Measurements from ENCODE around the gene PPP2R5B.

The PPP2R5B gene

DNA sequence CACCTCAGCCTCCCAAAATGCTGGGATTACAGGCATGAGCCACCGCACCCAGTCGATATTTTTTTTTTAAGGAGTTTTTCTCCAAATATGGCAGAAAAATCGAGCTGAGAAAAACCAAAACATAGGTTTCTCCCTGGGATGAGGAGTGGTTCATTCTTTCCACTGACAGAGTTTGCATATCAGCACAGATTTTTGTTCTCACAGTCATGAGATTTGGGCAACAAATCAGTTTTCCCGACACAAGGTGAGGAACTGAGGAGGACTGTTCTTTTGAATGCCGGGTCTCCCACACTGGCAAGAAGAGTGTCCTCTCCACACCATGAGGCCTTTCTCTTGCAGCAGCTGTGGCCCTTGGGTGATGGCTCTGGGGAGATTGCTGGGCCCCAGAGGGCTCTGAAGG lies 42.2 kb upstream of the PPP2R5B start:
- no peak overlapping the region for H3K4me3 ChIP-seq (ENCODE audit: low read depth, low read length)
- no peaks in the 10 kb centered on the region for H3K9me3 ChIP-seq (ENCODE audit: control insufficient read depth, insufficient read depth, low read depth, low read length)
- POLR2A ChIA-PET: no interaction called here
- no peaks in the 10 kb centered on the region for H3K4me1 ChIP-seq (ENCODE audit: control insufficient read depth, insufficient read depth, low read length)
- H3K27ac ChIP-seq (ENCODE audit: extremely low read depth, low read depth, low read length): no peak overlapping the region
- CTCF ChIA-PET: interaction anchor here (0.5 to 1.4 kb wide), 4 partner anchors 12 to 208 kb away, joined by 3 to 9 read pairs (median 5); no protein-coding TSS in a partner anchor
- no peaks in the 10 kb centered on the region for H3K36me3 ChIP-seq (ENCODE audit: control insufficient read depth in 2 of 2, insufficient read depth in 1 of 2, low read length in 2 of 2)
- TF ChIP-seq ZNF221 (tag by site-specific recombination; IDR thresholded peaks at IDR 0.05; ENCODE audit: borderline replicate concordance): no peak
- TF ChIP-seq, protein P1, sequence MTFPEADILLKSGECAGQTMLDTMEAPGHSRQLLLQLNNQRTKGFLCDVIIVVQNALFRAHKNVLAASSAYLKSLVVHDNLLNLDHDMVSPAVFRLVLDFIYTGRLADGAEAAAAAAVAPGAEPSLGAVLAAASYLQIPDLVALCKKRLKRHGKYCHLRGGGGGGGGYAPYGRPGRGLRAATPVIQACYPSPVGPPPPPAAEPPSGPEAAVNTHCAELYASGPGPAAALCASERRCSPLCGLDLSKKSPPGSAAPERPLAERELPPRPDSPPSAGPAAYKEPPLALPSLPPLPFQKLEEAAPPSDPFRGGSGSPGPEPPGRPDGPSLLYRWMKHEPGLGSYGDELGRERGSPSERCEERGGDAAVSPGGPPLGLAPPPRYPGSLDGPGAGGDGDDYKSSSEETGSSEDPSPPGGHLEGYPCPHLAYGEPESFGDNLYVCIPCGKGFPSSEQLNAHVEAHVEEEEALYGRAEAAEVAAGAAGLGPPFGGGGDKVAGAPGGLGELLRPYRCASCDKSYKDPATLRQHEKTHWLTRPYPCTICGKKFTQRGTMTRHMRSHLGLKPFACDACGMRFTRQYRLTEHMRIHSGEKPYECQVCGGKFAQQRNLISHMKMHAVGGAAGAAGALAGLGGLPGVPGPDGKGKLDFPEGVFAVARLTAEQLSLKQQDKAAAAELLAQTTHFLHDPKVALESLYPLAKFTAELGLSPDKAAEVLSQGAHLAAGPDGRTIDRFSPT (tag by site-specific recombination; IDR thresholded peaks at IDR 0.05): no peak
- TF ChIP-seq, protein P2, sequence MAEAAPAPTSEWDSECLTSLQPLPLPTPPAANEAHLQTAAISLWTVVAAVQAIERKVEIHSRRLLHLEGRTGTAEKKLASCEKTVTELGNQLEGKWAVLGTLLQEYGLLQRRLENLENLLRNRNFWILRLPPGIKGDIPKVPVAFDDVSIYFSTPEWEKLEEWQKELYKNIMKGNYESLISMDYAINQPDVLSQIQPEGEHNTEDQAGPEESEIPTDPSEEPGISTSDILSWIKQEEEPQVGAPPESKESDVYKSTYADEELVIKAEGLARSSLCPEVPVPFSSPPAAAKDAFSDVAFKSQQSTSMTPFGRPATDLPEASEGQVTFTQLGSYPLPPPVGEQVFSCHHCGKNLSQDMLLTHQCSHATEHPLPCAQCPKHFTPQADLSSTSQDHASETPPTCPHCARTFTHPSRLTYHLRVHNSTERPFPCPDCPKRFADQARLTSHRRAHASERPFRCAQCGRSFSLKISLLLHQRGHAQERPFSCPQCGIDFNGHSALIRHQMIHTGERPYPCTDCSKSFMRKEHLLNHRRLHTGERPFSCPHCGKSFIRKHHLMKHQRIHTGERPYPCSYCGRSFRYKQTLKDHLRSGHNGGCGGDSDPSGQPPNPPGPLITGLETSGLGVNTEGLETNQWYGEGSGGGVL (tag by site-specific recombination; IDR thresholded peaks at IDR 0.05): no peak
- no peak for TF ChIP-seq ZNF626 (tag by site-specific recombination; IDR thresholded peaks at IDR 0.05)
- no peak for TF ChIP-seq ZNF776 (tag by site-specific recombination; IDR thresholded peaks at IDR 0.05; ENCODE audit: borderline replicate concordance)

GRCh38 chr11:64883575-64883974 lies 40.9 kb upstream of the PPP2R5B start:
- H3K27ac ChIP-seq (ENCODE audit: extremely low read depth, low read depth, low read length): no peak overlapping the region
- H3K4me3 ChIP-seq (ENCODE audit: low read depth, low read length): no peak overlapping the region
- TF ChIP-seq ZNF585B (tag by site-specific recombination; IDR thresholded peaks at IDR 0.05): no peak
- TF ChIP-seq ZBTB17 (tag by site-specific recombination; IDR thresholded peaks at IDR 0.05): no peak
- TF ChIP-seq KLF16 (tag by site-specific recombination; IDR thresholded peaks at IDR 0.05): no peak
- TF ChIP-seq, protein P1 (tag by site-specific recombination; IDR thresholded peaks at IDR 0.05): no peak
- no peak for TF ChIP-seq ZNF292 (tag by site-specific recombination; IDR thresholded peaks at IDR 0.05; ENCODE audit: borderline replicate concordance, low read depth)
- no peak for TF ChIP-seq ZNF707 (tag by site-specific recombination; IDR thresholded peaks at IDR 0.05)
- no peak for TF ChIP-seq ZNF830 (tag by site-specific recombination; IDR thresholded peaks at IDR 0.05; ENCODE audit: low read depth)
- TF ChIP-seq, protein P3, sequence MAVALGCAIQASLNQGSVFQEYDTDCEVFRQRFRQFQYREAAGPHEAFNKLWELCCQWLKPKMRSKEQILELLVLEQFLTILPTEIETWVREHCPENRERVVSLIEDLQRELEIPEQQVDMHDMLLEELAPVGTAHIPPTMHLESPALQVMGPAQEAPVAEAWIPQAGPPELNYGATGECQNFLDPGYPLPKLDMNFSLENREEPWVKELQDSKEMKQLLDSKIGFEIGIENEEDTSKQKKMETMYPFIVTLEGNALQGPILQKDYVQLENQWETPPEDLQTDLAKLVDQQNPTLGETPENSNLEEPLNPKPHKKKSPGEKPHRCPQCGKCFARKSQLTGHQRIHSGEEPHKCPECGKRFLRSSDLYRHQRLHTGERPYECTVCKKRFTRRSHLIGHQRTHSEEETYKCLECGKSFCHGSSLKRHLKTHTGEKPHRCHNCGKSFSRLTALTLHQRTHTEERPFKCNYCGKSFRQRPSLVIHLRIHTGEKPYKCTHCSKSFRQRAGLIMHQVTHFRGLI (tag by site-specific recombination; IDR thresholded peaks at IDR 0.05): no peak
- no peak for TF ChIP-seq ZNF544 (tag by site-specific recombination; IDR thresholded peaks at IDR 0.05)
- TF ChIP-seq SETDB1 (IDR thresholded peaks at IDR 0.05; ENCODE audit: insufficient read length, low read length): no peak
- TF ChIP-seq ZNF335 (tag by site-specific recombination; conservative IDR thresholded peaks at IDR 0.05): no peak
- no peak for TF ChIP-seq ZNF626 (tag by site-specific recombination; IDR thresholded peaks at IDR 0.05)
- ChIA-PET POLR2A (no interaction called here), CTCF (no interaction called here)
- no peaks in the 10 kb centered on the region for H3K9me3 ChIP-seq (ENCODE audit: control insufficient read depth, insufficient read depth, low read depth, low read length)
- H3K36me3 ChIP-seq (ENCODE audit: control insufficient read depth in 2 of 2, insufficient read depth in 1 of 2, low read length in 2 of 2): no peaks in the 10 kb centered on the region
- no peaks in the 10 kb centered on the region for H3K4me1 ChIP-seq (ENCODE audit: control insufficient read depth, insufficient read depth, low read length)

All from HEK293 (cell line).